ENCODE data around the gene BCL7A. TPM values are rescaled to one million over a fixed set of nuclear protein-coding genes. Genes with fewer than 3 reads are reported as not detected.

Gene BCL7A
- total RNA-seq, 1 experiment from 2014 or later, result 18.2 TPM

GRCh38 chr12:122084857-122085405, 63.2 kb downstream of the BCL7A start:
- Histone ChIP-seq H3K4me1 (ENCODE audit: insufficient read depth, low read length) (peaks cover 2% of the 10 kb centered on the region; the same call in 1 of the 2 replicates), H3K79me1 (ENCODE audit: insufficient read depth, low read depth, low read length, poor library complexity, severe bottlenecking) (no peaks in the 10 kb centered on the region), H2BK5ac (ENCODE audit: insufficient read length, low read length) (no peak overlapping the region), H3K9ac (ENCODE audit: extremely low read depth, insufficient read length, low read length) (no peak overlapping the region), H2BK120ac (ENCODE audit: low read depth, low read length, poor library complexity, severe bottlenecking) (no peak overlapping the region), H2BK15ac (ENCODE audit: low read depth, low read length) (no peak overlapping the region), H3K23ac (ENCODE audit: insufficient read length, low read depth, low read length) (no peak overlapping the region), H2BK20ac (ENCODE audit: low read depth, low read length, poor library complexity, severe bottlenecking) (no peak overlapping the region), H3K27me3 (ENCODE audit: insufficient read depth, low read length) (no peaks in the 10 kb centered on the region), H4K20me1 (ENCODE audit: control insufficient read depth, insufficient read depth, insufficient read length) (no peaks in the 10 kb centered on the region), H3K18ac (ENCODE audit: insufficient read length, low read depth, low read length) (no peak overlapping the region), H3K56ac (ENCODE audit: insufficient read length, low read depth, low read length) (no peak overlapping the region), H3K27ac (ENCODE audit: insufficient read length, low read depth, low read length) (no peak overlapping the region), H4K8ac (replicated peaks; ENCODE audit: insufficient read length, low read depth, low read length) (no peak overlapping the region), H4K5ac (ENCODE audit: insufficient read length, low read depth, low read length) (no peak overlapping the region), H3K14ac (ENCODE audit: insufficient read depth, low read length) (no peak overlapping the region), H3K9me3 (ENCODE audit: control insufficient read depth, low read depth, low read length) (no peaks in the 10 kb centered on the region), H3K23me2 (ENCODE audit: insufficient read length, low read depth, low read length, poor library complexity, severe bottlenecking) (peaks cover 2% of the 10 kb centered on the region), H2AK5ac (ENCODE audit: insufficient read length, low read length) (no peak overlapping the region), H2BK12ac (ENCODE audit: insufficient read length, low read depth, low read length) (no peak overlapping the region), H2AFZ (ENCODE audit: low read length) (no peak overlapping the region), H3K4ac (ENCODE audit: low read depth, low read length) (no peak overlapping the region), H3T11ph (ENCODE audit: low read length) (no peak overlapping the region), H3K4me2 (ENCODE audit: insufficient read depth, insufficient read length, low read length) (no peak overlapping the region), H4K91ac (ENCODE audit: insufficient read length, low read depth, low read length) (no peak overlapping the region), H3K79me2 (ENCODE audit: insufficient read depth, low read length) (peaks cover 6% of the 10 kb centered on the region; the same call in 1 of the 2 replicates)
- TF ChIP-seq, protein P1, sequence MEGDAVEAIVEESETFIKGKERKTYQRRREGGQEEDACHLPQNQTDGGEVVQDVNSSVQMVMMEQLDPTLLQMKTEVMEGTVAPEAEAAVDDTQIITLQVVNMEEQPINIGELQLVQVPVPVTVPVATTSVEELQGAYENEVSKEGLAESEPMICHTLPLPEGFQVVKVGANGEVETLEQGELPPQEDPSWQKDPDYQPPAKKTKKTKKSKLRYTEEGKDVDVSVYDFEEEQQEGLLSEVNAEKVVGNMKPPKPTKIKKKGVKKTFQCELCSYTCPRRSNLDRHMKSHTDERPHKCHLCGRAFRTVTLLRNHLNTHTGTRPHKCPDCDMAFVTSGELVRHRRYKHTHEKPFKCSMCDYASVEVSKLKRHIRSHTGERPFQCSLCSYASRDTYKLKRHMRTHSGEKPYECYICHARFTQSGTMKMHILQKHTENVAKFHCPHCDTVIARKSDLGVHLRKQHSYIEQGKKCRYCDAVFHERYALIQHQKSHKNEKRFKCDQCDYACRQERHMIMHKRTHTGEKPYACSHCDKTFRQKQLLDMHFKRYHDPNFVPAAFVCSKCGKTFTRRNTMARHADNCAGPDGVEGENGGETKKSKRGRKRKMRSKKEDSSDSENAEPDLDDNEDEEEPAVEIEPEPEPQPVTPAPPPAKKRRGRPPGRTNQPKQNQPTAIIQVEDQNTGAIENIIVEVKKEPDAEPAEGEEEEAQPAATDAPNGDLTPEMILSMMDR (conservative IDR thresholded peaks at IDR 0.05), result no peak
- DNase-seq, result no peak
- H3K36me3 Mint-ChIP-seq (ENCODE audit: insufficient read depth in 1 of 3, low read depth in 3 of 3), result peaks cover 9 to 22% (median 16%) of the 10 kb centered on the region in 3 experiments; a peak in 6 of 7 replicates
- no peak overlapping the region for H3K4me3 Mint-ChIP-seq
- H3K27me3 Mint-ChIP-seq (ENCODE audit: low read depth), result peaks cover 7% of the 10 kb centered on the region
- H3K9me3 Mint-ChIP-seq, result no peaks in the 10 kb centered on the region
- peaks cover 33 to 38% of the 10 kb centered on the region in 2 experiments for H3K4me1 Mint-ChIP-seq
- H3K27ac Mint-ChIP-seq, result no peak overlapping the region
- no CpG with 5 or more reads among the region's 13 CpGs for WGBS (ENCODE audit: extremely low coverage, insufficient read length, low lambda C conversion rate)

Measured in H9 (cell line).